Measurements from ENCODE around the gene CD5L.
A peak's percentile ranks its signal among the peaks of the same experiment; 100 is the strongest.

The CD5L gene

DNA sequence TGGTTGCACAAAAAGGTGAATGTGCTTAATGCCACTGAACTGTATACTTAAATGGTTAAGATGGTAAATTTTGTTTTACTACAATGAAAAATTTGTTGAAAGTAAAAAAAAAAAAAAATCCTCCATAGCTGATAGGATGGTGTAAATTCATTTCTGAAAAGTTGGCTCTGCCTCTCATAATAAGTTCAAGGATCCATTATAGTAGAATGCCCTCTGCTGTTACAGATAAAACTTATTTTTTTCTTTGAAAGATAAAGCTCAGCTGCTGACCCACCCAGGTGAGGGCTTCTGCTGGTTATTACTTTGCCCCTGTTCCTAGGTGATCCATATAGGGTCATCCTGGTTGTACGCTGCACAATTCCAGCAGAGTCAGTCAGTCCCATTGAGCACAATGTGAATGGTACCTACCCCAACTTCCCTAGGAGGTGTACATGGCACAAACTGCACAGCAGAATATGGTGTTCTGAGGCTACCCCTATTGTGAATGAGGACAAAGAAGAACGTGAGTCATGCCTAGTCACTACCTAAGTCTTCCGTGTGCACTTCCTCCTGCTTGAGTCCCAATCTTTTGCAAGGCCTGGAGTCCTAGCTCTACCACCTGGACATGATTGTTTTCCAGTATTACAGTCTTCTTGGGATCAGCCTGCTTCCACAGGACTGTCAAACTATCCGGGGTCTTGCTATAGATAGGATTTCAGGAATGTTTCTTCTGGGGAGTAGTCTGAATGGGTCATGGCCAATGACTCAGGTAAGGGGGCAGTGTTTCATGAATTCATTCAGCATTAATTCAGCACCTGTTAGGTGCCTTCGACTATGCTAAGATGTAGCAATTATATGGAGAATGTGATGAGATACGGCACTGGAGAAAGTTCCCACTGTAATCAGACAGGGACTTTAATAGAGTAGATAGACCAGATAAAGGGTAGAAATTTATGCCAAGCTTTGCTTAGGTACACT is 20.8 kb upstream of the CD5L start:
- H3K27me3 ChIP-seq (replicated peaks; ENCODE audit: control insufficient read depth, insufficient read depth, low read length) = no peaks in the 10 kb centered on the region
- TF ChIP-seq, protein P1, sequence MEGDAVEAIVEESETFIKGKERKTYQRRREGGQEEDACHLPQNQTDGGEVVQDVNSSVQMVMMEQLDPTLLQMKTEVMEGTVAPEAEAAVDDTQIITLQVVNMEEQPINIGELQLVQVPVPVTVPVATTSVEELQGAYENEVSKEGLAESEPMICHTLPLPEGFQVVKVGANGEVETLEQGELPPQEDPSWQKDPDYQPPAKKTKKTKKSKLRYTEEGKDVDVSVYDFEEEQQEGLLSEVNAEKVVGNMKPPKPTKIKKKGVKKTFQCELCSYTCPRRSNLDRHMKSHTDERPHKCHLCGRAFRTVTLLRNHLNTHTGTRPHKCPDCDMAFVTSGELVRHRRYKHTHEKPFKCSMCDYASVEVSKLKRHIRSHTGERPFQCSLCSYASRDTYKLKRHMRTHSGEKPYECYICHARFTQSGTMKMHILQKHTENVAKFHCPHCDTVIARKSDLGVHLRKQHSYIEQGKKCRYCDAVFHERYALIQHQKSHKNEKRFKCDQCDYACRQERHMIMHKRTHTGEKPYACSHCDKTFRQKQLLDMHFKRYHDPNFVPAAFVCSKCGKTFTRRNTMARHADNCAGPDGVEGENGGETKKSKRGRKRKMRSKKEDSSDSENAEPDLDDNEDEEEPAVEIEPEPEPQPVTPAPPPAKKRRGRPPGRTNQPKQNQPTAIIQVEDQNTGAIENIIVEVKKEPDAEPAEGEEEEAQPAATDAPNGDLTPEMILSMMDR (IDR thresholded peaks at IDR 0.05; ENCODE audit: insufficient read depth, low read length, poor library complexity, severe bottlenecking) = no peak
- H3K4me3 ChIP-seq (replicated peaks; ENCODE audit: low read depth, low read length) = no peak overlapping the region
- no peaks in the 10 kb centered on the region for H3K36me3 ChIP-seq (ENCODE audit: control insufficient read depth, insufficient read depth, low read length)
- no peak for DNase-seq (ENCODE audit: extremely low read depth, insufficient read length)

DNA sequence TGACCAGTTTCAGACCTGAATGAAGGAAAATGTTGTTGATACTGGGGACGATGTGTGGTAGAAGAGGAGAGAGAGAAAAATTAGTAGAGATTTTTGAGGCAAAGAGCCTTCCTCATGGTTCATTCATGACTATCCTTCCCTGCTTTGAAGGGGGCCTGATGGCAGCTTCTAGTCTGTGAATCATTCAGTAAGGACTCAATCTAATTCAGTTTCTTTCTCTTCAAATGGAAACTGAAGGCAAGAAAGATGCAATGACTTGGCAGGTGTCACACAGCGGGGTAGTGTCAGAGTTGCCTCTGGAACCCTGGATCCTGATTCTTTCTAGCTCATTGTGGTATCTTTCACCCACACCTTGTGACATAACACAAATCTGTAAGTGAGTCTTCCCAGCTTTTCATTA is 14.9 kb upstream of the CD5L start:
- Histone ChIP-seq H3K4me3 (replicated peaks; ENCODE audit: low read depth, low read length) (no peak overlapping the region), H3K27me3 (replicated peaks; ENCODE audit: control insufficient read depth, insufficient read depth, low read length) (no peaks in the 10 kb centered on the region), H3K36me3 (ENCODE audit: control insufficient read depth, insufficient read depth, low read length) (no peaks in the 10 kb centered on the region)
- no peak for DNase-seq (ENCODE audit: extremely low read depth, insufficient read length)
- TF ChIP-seq, protein P1 (IDR thresholded peaks at IDR 0.05; ENCODE audit: insufficient read depth, low read length, poor library complexity, severe bottlenecking) = no peak

DNA sequence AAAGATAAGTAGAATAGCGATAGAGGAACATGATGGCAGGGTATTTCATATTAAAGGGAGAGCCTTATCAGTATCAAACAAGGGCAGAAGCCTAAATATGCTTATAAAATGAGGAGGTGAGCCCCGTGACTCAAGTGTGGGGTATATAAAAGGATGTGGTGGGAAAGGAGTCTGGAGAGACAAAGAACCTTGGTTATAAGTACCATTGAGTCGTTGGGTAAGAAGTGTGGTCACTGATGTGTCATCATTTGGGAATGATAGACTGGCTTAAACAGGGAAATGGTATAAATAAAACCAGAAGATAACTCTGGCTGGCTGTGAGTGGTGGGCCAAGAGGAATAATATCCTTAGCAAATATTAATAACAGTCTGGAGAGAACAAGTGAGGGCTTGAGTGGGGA is 10.9 kb upstream of the CD5L start:
- H3K4me3 ChIP-seq (replicated peaks; ENCODE audit: low read depth, low read length) = no peak overlapping the region
- DNase-seq (ENCODE audit: extremely low read depth, insufficient read length) = no peak
- no peaks in the 10 kb centered on the region for H3K36me3 ChIP-seq (ENCODE audit: control insufficient read depth, insufficient read depth, low read length)
- H3K27me3 ChIP-seq (replicated peaks; ENCODE audit: control insufficient read depth, insufficient read depth, low read length) = no peaks in the 10 kb centered on the region
- TF ChIP-seq, protein P1 (IDR thresholded peaks at IDR 0.05; ENCODE audit: insufficient read depth, low read length, poor library complexity, severe bottlenecking) = no peak

DNA sequence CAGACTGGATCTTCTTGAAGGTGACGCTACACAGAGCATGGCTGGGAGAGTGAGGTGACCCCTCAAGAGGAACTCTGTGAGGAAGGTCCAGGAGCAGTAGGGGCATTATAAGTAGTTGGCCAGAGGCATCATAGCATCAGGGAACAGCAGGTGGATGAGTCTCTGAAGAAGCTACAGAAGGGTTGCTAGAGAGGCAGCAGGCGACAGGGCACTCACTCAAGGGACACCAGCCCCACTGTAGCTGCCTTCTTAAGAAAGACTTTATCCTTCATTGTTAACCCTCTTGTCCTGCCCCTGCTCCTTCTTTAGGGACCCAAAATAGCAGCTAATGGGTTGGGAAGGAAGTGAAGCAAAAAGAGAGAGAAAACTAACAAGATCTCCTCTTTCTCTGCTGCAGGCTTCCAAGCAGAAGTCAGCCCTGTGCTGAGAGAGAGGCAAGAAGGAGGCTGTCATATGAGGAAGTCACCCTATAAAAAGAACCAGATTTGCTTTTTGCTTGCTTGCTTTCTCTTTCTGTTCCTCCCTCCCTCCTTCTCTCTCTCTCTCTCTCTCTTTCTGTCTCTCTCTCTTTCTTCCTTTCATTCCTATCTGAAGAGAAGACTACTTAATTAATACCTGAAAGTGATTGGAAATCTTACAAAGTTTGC is 7.7 kb upstream of the CD5L start:
- Histone ChIP-seq H3K27me3 (replicated peaks; ENCODE audit: control insufficient read depth, insufficient read depth, low read length) (no peaks in the 10 kb centered on the region), H3K4me3 (replicated peaks; ENCODE audit: low read depth, low read length) (no peak overlapping the region), H3K36me3 (ENCODE audit: control insufficient read depth, insufficient read depth, low read length) (no peaks in the 10 kb centered on the region)
- peak; percentile 47 for DNase-seq (ENCODE audit: extremely low read depth, insufficient read length)
- TF ChIP-seq, protein P1 (IDR thresholded peaks at IDR 0.05; ENCODE audit: insufficient read depth, low read length, poor library complexity, severe bottlenecking) = no peak

DNA sequence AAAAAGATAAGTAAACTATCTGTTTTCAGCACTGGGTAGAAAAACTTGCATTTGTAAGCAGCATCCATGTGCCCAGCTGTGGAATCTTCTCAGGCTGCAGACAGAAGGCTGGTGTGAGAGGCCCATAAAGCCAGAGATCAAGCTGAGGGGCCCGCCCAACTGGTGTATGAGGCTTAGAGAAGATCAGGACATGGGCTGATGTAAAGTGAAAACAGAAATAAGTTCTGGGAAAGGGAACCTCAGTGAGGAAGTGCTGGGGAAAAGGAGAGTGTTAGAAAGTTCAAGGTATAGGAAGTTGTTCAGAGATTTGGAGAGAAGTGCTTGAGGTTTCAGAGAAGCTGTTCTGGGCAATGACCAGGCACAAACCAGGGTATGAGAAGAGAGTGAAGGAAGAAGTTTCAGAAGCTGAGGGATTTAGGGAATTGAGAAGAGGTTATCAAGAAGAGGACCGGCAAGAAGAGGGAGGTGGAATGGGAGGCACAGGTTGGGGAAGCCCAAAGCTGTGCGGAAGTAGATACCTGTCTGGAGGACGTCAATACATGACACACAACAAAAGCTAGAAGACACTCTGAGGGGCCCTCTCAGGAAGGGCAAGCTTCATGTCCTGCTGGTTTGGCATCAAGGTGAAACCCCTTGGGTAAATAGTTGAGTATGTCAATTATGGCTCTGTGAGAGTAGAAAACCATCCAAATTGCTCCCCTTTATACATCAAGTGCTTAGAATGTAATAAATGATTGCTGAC is 2.7 kb upstream of the CD5L start:
- TF ChIP-seq, protein P1 (IDR thresholded peaks at IDR 0.05; ENCODE audit: insufficient read depth, low read length, poor library complexity, severe bottlenecking) = no peak
- H3K36me3 ChIP-seq (ENCODE audit: control insufficient read depth, insufficient read depth, low read length) = no peaks in the 10 kb centered on the region
- H3K4me3 ChIP-seq (replicated peaks; ENCODE audit: low read depth, low read length) = no peak overlapping the region
- DNase-seq (ENCODE audit: extremely low read depth, insufficient read length) = no peak
- H3K27me3 ChIP-seq (replicated peaks; ENCODE audit: control insufficient read depth, insufficient read depth, low read length) = no peaks in the 10 kb centered on the region
